HepG2 (cell line): ENCODE results near the gene KRTAP10-11.
"Not testable (repeated sequence)": the region's sequence is repeated elsewhere in the genome, so short reads cannot be mapped to it uniquely, and the experiment has no call there.

Experiments
- THAP11 ChIP-seq: IDR thresholded peaks from 2 replicates; pipeline ENCODE4 v1.6.1; 2016; ENCODE audit warnings: missing biosample characterization, missing genetic modification reagents
- ZFP41 ChIP-seq: sonication (generic); formaldehyde crosslinking; IDR thresholded peaks from 2 replicates; pipeline ENCODE4 v1.4.0; 2020; ENCODE audit warnings: mild to moderate bottlenecking, missing genetic modification reagents, borderline replicate concordance
- ZNF512 ChIP-seq: sonication (generic); formaldehyde crosslinking; IDR thresholded peaks from 2 replicates; pipeline ENCODE4 v1.4.0; 2020; ENCODE audit warnings: mild to moderate bottlenecking, missing genetic modification reagents

- not testable (repeated sequence) for TF ChIP-seq ZNF512, THAP11, ZFP41 (CRISPR knock-in tag)
These were observed 45.1 kb upstream of the KRTAP10-11 start for GRCh38 chr21:44601091-44601490.
